Activated CD4-positive, alpha-beta memory T cell treated with anti-CD3 and anti-CD28 coated beads for 36 hours (primary cell): ENCODE results near the gene TBX10. TPM values are rescaled to one million over a fixed set of nuclear protein-coding genes. Genes with fewer than 3 reads are reported as not detected.
"Not testable (repeated sequence)": the region's sequence is repeated elsewhere in the genome, so short reads cannot be mapped to it uniquely, and the experiment has no call there.

Experiments
- CTCF ChIA-PET: fragments of 350-600 bp; sonication (Branson Sonifier 250); formaldehyde crosslinking; loops from one replicate; lab custom pipeline; 2021; ENCODE audit warnings: antibody characterized with exemption, inconsistent platforms; lab: Charles Lee
- POLR2A ChIA-PET: fragments of 350-600 bp; sonication (Branson Sonifier 250); formaldehyde crosslinking; loops from one replicate; lab custom pipeline; 2021; ENCODE audit warnings: antibody characterized with exemption; lab: Charles Lee
- DNase-seq: peaks from one replicate; pipeline ENCODE4 v3.0.0-alpha.2; 2020
- H3K27ac Mint-ChIP-seq: one replicate; pipeline ENCODE4 v1.8.0; 2021; ENCODE audit warnings: mixed read lengths
- H3K27me3 Mint-ChIP-seq: one replicate; pipeline ENCODE4 v1.8.0; 2021; ENCODE audit warnings: mixed read lengths
- H3K36me3 Mint-ChIP-seq: one replicate; pipeline ENCODE4 v1.8.0; 2021; ENCODE audit warnings: mixed read lengths
- H3K4me1 Mint-ChIP-seq: one replicate; pipeline ENCODE4 v1.8.0; 2021; ENCODE audit warnings: low read depth, mixed read lengths
- H3K4me3 Mint-ChIP-seq: one replicate; pipeline ENCODE4 v1.8.0; 2021; ENCODE audit warnings: mild to moderate bottlenecking, mixed read lengths
- H3K9me3 Mint-ChIP-seq: one replicate; pipeline ENCODE4 v1.8.0; 2021; ENCODE audit warnings: mixed read lengths
- intact Hi-C: fragments of 100-400 bp; cut with micrococcal nuclease; formaldehyde crosslinking; loops from one replicate; pipeline ENCODE4 v1.15.1; 2023
- total RNA-seq, 2 experiments: library from RNA; stranded (reverse); gene quantifications; one replicate each; pipeline ENCODE4 v1.2.3, GENCODE V29; 2021

The TBX10 gene
- total RNA-seq, 2 experiments from 2014 or later: not detected

DNA sequence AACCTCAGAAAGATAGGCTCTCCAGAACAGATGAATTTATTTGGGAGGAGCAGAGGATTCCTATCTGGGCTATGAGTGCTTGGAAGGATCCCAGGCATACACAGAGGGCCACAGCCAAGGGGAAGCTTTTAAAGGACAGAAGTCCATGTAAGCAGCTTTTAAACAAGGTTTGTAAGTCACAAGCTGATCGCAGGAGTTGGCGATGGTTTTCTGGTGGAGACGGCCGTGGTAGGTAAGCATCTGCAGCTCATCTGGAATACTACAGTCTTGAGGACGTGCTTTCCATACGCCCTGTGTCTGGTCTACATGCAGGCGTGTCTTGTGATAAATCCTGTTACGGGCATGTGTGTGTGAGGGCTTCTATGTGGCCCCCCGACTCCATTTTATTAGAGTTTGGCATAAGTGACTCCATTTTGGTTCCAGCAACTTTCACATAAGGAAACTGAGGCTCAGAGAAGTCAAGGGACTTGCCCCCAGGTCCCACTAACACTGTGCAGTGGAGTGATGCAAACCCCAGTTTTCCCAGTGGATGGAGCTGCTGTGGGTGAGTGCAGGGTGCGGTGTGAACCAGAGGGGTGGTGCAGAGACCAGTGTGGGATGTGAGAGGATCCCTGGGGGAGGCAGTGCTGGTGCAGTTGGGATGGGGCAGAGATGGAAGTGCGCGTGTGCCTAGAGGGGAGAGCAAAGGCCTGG is 22.7 kb upstream of the TBX10 start:
- ChIA-PET CTCF (interaction anchor here (0.6 to 4.8 kb wide), 2 partner anchors 17 to 47 kb away, joined by 3 to 24 read pairs; no protein-coding TSS in a partner anchor), POLR2A (no interaction called here)
- intact Hi-C loops: no loop called here
- no peak for DNase-seq
- Mint-ChIP-seq H3K4me3 (no peak overlapping the region), H3K36me3 (no peaks in the 10 kb centered on the region), H3K27me3 (no peaks in the 10 kb centered on the region), H3K9me3 (no peaks in the 10 kb centered on the region), H3K27ac (no peak overlapping the region), H3K4me1 (peaks cover 7% of the 10 kb centered on the region)

- DNase-seq, POLR2A ChIA-PET, intact Hi-C loops, H3K9me3 Mint-ChIP-seq, H3K36me3 Mint-ChIP-seq, H3K4me3 Mint-ChIP-seq, H3K27me3 Mint-ChIP-seq, H3K27ac Mint-ChIP-seq: not testable (repeated sequence)
- peaks cover 14% of the 10 kb centered on the region for H3K4me1 Mint-ChIP-seq
- CTCF ChIA-PET: interaction anchor here (0.9 to 5.8 kb wide), 5 partner anchors 10 to 45 kb away, joined by 3 to 90 read pairs (median 3); partner anchors contain the start of genes ACY3 and NUDT8
These were observed 21.2 kb upstream of the TBX10 start for GRCh38 chr11:67660752-67661151.

GRCh38 chr11:67659651-67660165 is 20.1 kb upstream of the TBX10 start:
- H3K4me3 Mint-ChIP-seq, DNase-seq, H3K27me3 Mint-ChIP-seq, POLR2A ChIA-PET, H3K27ac Mint-ChIP-seq, H3K9me3 Mint-ChIP-seq, H3K36me3 Mint-ChIP-seq: not testable (repeated sequence)
- peaks cover 14% of the 10 kb centered on the region for H3K4me1 Mint-ChIP-seq
- CTCF ChIA-PET: interaction anchor here (0.5 to 5.8 kb wide), 12 partner anchors 12 to 577 kb away, joined by 3 to 90 read pairs (median 4); partner anchors contain the start of genes ACY3, NUDT8 and TBX10
- intact Hi-C loops: loop anchor here (1.0 to 5.0 kb wide), 3 partner anchors 19 to 77 kb away; partner anchors contain the start of genes GSTP1 and NUDT8

GRCh38 chr11:67657300-67657699 is 17.7 kb upstream of the TBX10 start:
- intact Hi-C loops: loop anchor here (5.0 kb wide), 1 partner anchor 75 kb away; the partner anchor contains the start of gene GSTP1
- H3K4me1 Mint-ChIP-seq: peaks cover 14% of the 10 kb centered on the region
- ChIA-PET POLR2A (interaction anchor here (1.5 kb wide), 1 partner anchor 27 kb away, joined by 8 read pairs; the partner anchor contains the start of gene NUDT8), CTCF (interaction anchor here (0.9 to 5.8 kb wide), 5 partner anchors 11 to 270 kb away, joined by 3 to 90 read pairs (median 6); partner anchors contain the start of gene NUDT8)
- DNase-seq: no peak
- H3K36me3 Mint-ChIP-seq: peaks cover 2% of the 10 kb centered on the region
- H3K27me3 Mint-ChIP-seq: no peaks in the 10 kb centered on the region
- peaks cover 5% of the 10 kb centered on the region for H3K9me3 Mint-ChIP-seq
- peak overlapping the region; percentile 8 for H3K27ac Mint-ChIP-seq
- H3K4me3 Mint-ChIP-seq: no peak overlapping the region

GRCh38 chr11:67656278-67656922 is 16.8 kb upstream of the TBX10 start:
- Mint-ChIP-seq H3K27me3 (no peaks in the 10 kb centered on the region), H3K27ac (no peak overlapping the region), H3K36me3 (peaks cover 2% of the 10 kb centered on the region), H3K9me3 (peaks cover 5% of the 10 kb centered on the region), H3K4me1 (peaks cover 14% of the 10 kb centered on the region), H3K4me3 (no peak overlapping the region)
- no peak for DNase-seq
- ChIA-PET POLR2A (interaction anchor here (1.5 kb wide), 1 partner anchor 26 kb away, joined by 8 read pairs; the partner anchor contains the start of gene NUDT8), CTCF (interaction anchor here (0.6 to 5.8 kb wide), 3 partner anchors 10 to 833 kb away, joined by 3 to 90 read pairs (median 6); partner anchors contain the start of gene NUDT8)
- intact Hi-C loops: loop anchor here (5.0 kb wide), 1 partner anchor 74 kb away; the partner anchor contains the start of gene GSTP1

DNA sequence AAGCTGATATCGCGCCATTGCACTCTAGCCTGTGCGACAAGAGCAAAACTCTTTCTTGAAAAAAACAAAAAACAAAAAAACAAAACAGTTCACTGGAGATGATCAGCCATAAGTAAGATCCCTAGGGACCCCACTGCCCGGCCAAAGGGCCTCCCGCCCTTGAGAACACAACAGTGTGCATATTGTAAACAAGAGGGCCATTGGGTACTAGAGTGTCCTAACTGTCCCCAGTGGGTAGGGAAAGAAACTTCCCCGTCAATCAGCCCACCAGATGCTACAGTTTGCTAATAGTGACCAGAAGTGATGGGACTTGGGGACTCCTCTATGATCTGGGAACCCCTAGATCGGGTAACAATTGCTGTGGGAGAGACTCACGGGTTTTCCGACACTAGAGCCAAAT is 14.7 kb upstream of the TBX10 start:
- DNase-seq: no peak
- peaks cover 2% of the 10 kb centered on the region for H3K36me3 Mint-ChIP-seq
- CTCF ChIA-PET: interaction anchor here (1.0 kb wide), 1 partner anchor 302 kb away, joined by 3 read pairs; no protein-coding TSS in a partner anchor
- no peaks in the 10 kb centered on the region for H3K27me3 Mint-ChIP-seq
- H3K4me3 Mint-ChIP-seq: no peak overlapping the region
- no peak overlapping the region for H3K27ac Mint-ChIP-seq
- H3K9me3 Mint-ChIP-seq: peaks cover 5% of the 10 kb centered on the region
- POLR2A ChIA-PET: no interaction called here
- H3K4me1 Mint-ChIP-seq: peaks cover 27% of the 10 kb centered on the region
- intact Hi-C loops: no loop called here

GRCh38 chr11:67652965-67653845 is 13.6 kb upstream of the TBX10 start:
- intact Hi-C loops: no loop called here
- Mint-ChIP-seq H3K27me3 (no peaks in the 10 kb centered on the region), H3K9me3 (peaks cover 5% of the 10 kb centered on the region), H3K4me3 (no peak overlapping the region), H3K27ac (no peak overlapping the region), H3K4me1 (peaks cover 27% of the 10 kb centered on the region), H3K36me3 (peaks cover 2% of the 10 kb centered on the region)
- no peak for DNase-seq
- POLR2A ChIA-PET: no interaction called here
- CTCF ChIA-PET: no interaction called here

DNA sequence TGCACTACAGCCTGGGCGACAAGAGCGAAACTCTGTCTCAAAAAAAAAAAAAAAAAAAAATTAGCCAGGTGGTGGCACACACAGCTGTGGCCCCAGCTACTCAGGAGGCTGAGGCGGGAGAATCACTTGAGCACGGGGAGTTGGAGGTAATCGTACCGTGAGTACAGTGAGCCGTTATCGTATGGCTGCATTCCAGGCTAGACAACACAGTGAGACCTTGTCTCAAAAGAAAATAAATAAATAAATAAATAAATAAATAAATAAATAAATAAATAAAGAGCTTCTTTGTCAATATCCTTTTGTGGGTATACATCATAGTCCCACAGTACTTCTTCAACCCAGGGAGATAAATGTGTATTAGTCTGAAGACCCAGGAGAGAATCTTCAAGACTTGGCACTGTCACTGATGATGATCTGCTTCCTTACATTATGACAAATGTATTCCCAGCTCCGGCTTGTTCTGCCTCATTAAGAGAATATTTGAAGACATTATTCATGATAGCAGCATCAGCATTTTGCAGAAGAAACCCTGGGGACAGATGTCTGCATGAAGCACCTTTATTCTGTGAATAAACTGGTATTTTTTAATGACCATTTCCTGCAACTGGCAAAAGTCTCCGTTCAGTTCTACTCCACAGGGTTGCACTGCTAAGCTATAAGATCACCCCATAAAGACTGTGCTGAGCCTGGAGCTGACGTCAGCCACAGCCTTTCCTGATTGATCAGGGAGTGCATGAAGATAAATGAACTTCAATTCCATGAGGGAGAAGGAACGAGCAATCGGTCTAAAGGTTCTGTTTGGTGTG is 12.6 kb upstream of the TBX10 start:
- DNase-seq: no peak
- ChIA-PET POLR2A (no interaction called here), CTCF (interaction anchor here (0.8 to 6.3 kb wide), 3 partner anchors 23 to 140 kb away, joined by 3 to 56 read pairs (median 4); partner anchors contain the start of gene NUDT8)
- intact Hi-C loops: no loop called here
- Mint-ChIP-seq H3K9me3 (peaks cover 5% of the 10 kb centered on the region), H3K36me3 (peaks cover 2% of the 10 kb centered on the region), H3K4me3 (no peak overlapping the region), H3K27ac (no peak overlapping the region), H3K27me3 (no peaks in the 10 kb centered on the region), H3K4me1 (peaks cover 20% of the 10 kb centered on the region)

- ChIA-PET CTCF (interaction anchor here (0.8 to 7.7 kb wide), 4 partner anchors 9 to 20 kb away, joined by 3 to 56 read pairs (median 18); partner anchors contain the start of gene NUDT8), POLR2A (interaction anchor here (1.3 kb wide), 1 partner anchor 20 kb away, joined by 3 read pairs; the partner anchor contains the start of gene NUDT8)
- no peaks in the 10 kb centered on the region for H3K9me3 Mint-ChIP-seq
- peak overlapping the region; percentile 85 for H3K27ac Mint-ChIP-seq
- no peak for DNase-seq
- H3K27me3 Mint-ChIP-seq: peaks cover 4% of the 10 kb centered on the region
- peak overlapping the region; percentile 87 for H3K4me3 Mint-ChIP-seq
- H3K4me1 Mint-ChIP-seq: peaks cover 27% of the 10 kb centered on the region
- H3K36me3 Mint-ChIP-seq: no peaks in the 10 kb centered on the region
- intact Hi-C loops: no loop called here
These were observed 10.3 kb upstream of the TBX10 start for GRCh38 chr11:67649634-67650510.
